Measurements from ENCODE around the gene ESRRG.
A peak's percentile ranks its signal among the peaks of the same experiment; 100 is the strongest.

Gene ESRRG

DNA sequence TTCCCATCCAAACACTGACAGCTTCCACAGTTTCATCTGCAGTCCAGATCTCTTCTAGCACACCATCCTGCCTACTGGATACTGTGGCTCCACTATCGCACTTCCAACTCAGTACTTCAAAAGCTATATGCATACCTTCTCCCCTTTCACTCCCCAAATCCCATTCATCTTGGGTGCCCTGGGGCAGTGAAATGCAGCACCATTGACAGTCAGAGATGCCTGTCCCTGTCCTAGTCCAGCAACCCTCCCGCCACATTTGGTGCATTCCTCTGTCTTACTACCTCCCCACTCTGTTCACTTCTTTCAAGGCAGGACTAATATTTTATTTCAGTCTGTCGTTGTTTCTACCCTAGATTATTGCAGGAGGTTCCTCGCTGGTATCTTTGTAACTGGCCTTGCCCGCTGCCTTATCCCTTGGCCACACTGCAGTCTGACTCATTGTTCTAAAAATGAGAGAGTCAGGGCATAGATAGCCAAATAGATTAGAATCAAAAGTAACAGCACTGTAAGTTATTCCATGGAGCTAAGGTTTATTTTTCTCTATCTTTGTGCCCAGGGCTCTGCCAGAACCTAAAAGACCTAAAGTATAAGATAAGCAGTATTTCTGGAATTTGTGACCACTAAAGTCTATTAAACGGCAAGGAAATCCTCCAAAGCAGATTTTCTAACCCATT lies 96.7 kb downstream of the ESRRG start:
- DNase-seq: no peak

DNA sequence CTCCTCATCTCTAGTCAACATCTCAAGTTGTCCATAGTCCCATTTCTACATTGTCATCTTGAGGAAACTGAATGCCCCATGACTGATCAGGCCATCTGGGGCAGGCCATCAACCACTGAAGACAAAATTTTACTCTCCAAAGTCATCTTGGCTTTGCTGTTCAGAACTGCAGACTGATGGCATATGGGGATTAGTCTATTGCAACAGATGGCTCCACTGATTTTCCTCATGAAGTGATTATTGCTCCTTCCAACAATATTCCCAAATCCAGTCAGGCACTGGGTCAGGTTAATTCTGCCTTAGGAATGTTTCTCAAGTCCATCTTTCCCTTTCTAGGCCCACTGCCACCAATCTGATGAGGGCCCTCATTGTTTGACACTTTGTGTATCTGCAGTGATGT lies 101.7 kb downstream of the ESRRG start:
- DNase-seq: no peak

GRCh38 chr1:216617081-216617875 lies 106.0 kb downstream of the ESRRG start:
- DNase-seq: no peak

DNA sequence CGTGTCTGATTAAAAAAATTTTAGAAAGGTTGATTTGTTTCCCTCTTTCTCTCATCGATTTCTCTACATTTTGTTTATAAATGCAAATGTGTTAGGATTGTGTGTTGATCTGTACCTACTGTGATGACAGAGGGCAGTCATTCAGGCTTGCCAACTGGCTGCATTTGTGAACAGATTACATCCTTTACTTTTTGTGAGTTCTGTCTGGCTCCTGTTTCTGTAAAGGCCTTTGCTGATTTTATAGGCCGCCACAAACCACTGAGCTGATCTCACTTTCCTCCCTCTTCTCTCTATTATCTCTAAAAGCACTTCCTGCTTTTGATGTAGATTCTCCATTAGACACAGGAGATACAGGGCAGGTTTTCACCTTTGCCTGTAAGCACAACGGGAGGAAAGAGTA lies 106.8 kb downstream of the ESRRG start:
- DNase-seq: no peak

GRCh38 chr1:216614011-216614934 lies 109.0 kb downstream of the ESRRG start:
- DNase-seq: no peak

DNA sequence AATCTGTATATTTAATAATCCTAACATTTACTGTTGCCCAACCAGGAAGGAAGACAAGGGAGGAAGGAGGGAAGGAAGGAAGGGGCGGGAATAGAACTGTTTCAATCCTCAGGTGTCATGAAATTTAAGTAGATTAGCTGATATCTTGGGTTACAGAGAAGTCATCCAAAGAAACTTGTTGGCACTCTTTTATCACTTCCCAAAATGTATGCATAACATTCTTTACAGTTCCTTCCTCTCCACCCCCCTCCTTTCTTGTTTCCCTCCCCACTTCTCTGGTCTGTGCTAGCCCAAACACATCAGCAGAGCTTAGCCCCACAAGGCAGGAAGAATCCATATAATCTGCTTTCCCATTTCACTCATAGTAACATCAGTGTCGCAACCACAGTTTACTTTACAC lies 110.9 kb downstream of the ESRRG start:
- no peak for DNase-seq

- DNase-seq: no peak
Observed at GRCh38 chr1:216607067-216607697, 116.0 kb downstream of the ESRRG start.

- DNase-seq: no peak
Observed at GRCh38 chr1:216606047-216606637, 117.1 kb downstream of the ESRRG start.

- DNase-seq: no peak
Observed at GRCh38 chr1:216604771-216605170, 118.5 kb downstream of the ESRRG start.

GRCh38 chr1:216600730-216601609 lies 122.3 kb downstream of the ESRRG start:
- peak; percentile 25 to 55 for DNase-seq

DNA sequence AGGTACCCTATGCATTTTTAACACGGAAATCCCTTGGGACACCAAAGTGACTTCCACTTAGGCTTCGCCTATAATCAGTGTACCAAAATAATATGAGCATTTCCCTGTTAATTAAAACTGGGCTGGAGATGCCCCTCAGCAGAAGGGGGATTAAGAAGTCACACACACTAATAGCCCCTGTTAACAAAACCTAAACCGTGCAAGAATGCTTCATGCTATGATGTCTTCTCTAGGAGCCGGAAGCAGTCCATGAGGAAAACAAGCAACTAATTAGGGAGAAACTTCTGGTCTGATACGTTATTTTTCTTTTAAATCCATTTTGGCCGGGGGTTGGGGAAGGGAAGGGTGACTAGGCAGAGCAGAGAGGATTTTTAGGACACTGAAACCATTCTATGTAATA lies 123.4 kb downstream of the ESRRG start:
- DNase-seq: no peak

DNA sequence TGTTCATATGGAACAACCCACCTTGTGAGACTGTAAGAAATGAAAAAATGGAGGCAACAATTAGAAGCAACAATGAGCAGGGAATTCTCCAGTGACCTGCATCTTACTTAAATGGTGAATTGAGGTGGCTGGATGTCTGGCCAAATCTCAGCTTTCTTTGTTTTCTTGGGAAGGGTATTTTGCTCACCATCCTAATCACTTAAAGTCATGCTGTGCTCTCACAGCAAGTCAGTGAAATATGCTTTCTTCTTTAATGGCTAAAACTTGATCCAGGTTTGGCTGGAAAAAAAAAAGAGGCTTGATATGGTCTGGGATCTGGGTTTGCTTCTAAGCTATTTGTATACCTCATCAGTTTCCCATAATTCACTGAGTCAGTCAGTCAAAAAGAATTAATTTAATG lies 124.8 kb downstream of the ESRRG start:
- no peak for DNase-seq

DNA sequence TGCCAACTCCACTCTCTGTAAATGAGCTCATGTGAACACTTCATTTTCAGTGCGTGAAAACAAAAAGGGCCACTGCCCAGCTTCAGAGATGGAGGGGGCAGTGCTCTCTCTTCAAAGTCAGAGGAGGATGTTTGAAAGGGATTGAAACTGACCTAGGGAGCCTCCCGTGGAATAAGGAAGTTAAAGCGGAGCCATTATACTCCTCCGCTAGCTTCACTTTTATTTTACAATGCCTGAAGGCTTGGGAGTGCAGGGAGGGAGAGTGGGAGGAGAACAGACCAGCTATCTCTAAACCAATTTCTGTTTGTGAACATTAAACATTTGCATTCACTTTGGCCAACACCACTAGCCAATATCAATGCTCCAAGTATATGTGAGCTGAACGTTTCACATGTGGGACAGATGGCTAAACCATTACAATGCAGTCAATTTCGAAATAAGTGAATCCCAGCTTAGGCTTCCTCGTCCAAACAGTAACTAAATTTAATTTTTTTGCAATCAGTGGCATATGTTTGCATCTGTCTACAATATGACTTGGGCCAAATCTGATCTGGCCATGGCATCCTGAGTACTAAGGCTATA lies 126.9 kb downstream of the ESRRG start:
- DNase-seq: no peak

- DNase-seq: no peak
Observed at GRCh38 chr1:216587715-216588114, 135.5 kb downstream of the ESRRG start.

GRCh38 chr1:216582151-216582550 lies 141.1 kb downstream of the ESRRG start:
- DNase-seq: no peak

- DNase-seq: no peak
Observed at GRCh38 chr1:216580538-216581057, 142.6 kb downstream of the ESRRG start.

GRCh38 chr1:216576234-216576937 lies 146.8 kb downstream of the ESRRG start:
- no peak for DNase-seq

- DNase-seq: no peak
Observed at GRCh38 chr1:216566641-216567205, 156.5 kb downstream of the ESRRG start.

DNA sequence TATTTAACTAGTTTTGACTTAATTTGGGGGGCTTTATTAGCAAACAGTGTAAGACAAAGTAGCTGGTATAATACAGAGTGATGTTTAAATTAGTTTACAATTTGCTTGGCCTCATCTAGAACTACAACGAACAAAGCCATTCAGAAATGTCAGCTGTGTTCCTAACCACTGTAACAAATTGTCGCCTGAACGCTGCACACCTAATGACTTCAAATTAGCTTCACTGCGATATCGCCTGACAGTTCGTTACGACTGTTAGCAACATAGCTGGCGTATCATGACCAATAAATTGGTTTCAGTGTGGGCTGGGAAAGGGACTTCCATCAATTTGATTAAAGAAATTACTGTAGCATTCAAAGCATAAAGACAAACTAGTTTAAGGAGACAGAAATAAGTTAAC lies 160.1 kb downstream of the ESRRG start:
- DNase-seq: no peak

- no peak for DNase-seq
Observed at GRCh38 chr1:216562383-216562782, 160.8 kb downstream of the ESRRG start.

Data from NCI-H187 (cell line).